Thymus (tissue), 14 donors: Measurements from ENCODE around the gene CACNA1G. TPM values are rescaled to one million over a fixed set of nuclear protein-coding genes. Genes with fewer than 3 reads are reported as not detected.

ENCODE experiments used
- DNase-seq, 9 donors: peaks; one replicate each; pipeline ENCODE4 v3.0.0-alpha.2; 2013; ENCODE audit warnings: low spot score in 9 of 9, low read depth in 6 of 9, missing footprints in 1 of 9
- H3K27ac ChIP-seq, 2 donors: one replicate each; pipeline ENCODE4 v1.5.1; 2013; ENCODE audit warnings: control low read depth in 1 of 2, low read depth in 1 of 2, low read length in 1 of 2, mild to moderate bottlenecking in 1 of 2, moderate library complexity in 1 of 2
- H3K27me3 ChIP-seq, 2 donors: one replicate each; pipeline ENCODE4 v1.5.1; 2013; ENCODE audit warnings: low read length in 1 of 2; ENCODE audit not compliant: control insufficient read depth in 2 of 2, insufficient read depth in 1 of 2
- H3K36me3 ChIP-seq, 2 donors: one replicate each; pipeline ENCODE4 v1.5.1; 2013; ENCODE audit warnings: low read length in 1 of 2, mild to moderate bottlenecking in 1 of 2, moderate library complexity in 1 of 2; ENCODE audit not compliant: control insufficient read depth in 2 of 2, insufficient read depth in 2 of 2
- H3K4me1 ChIP-seq, 2 donors: one replicate each; pipeline ENCODE4 v1.5.1; 2013; ENCODE audit warnings: low read length in 2 of 2; ENCODE audit not compliant: control insufficient read depth in 2 of 2, insufficient read depth in 2 of 2
- H3K4me3 ChIP-seq, 2 donors: one replicate each; pipeline ENCODE4 v1.5.1; 2013; ENCODE audit warnings: low read length in 2 of 2, control low read depth in 1 of 2, mild to moderate bottlenecking in 1 of 2
- H3K9me3 ChIP-seq, 2 donors: one replicate each; pipeline ENCODE4 v1.5.1; 2013; ENCODE audit warnings: low read length in 1 of 2, mild to moderate bottlenecking in 1 of 2; ENCODE audit not compliant: control insufficient read depth in 2 of 2, insufficient read depth in 1 of 2
- WGBS: extraction: QIAGEN DNeasy Blood & Tissue Kit; methylation state at CpG from one replicate; pipeline ENCODE4 v1.1.7; 2013; 5-methylcytosine and 5-hydroxymethylcytosine counted together
- long read RNA-seq, 10 donors: transcript quantifications; one replicate each; lab custom pipeline, GENCODE V29; 2026
- polyA plus RNA-seq: library from polyadenylated mRNA; stranded (reverse); fragments of 200-250 nt; gene quantifications from one replicate; pipeline ENCODE4 v1.2.3, GENCODE V29; 2013
- total RNA-seq: library from RNA; stranded (reverse); fragments of 120-200 nt; gene quantifications from one replicate; pipeline ENCODE4 v1.2.4, GENCODE V29; 2013
- donor health status: healthy.

Gene CACNA1G
- total RNA-seq (0.38 TPM), polyA plus RNA-seq (0.27 TPM)
- long read RNA-seq, donor 1, result 0 reads
- long read RNA-seq, donor 2, result 0 reads
- long read RNA-seq, donor 3, result 0 reads
- long read RNA-seq, donor 4, result 0 reads
- long read RNA-seq, donor 5, result 0 reads
- long read RNA-seq, donor 6, result 0 reads
- long read RNA-seq, donor 7, result 0 reads
- long read RNA-seq, donor 8, result 0 reads
- long read RNA-seq, donor 9, result 0 reads
- long read RNA-seq, donor 10, result 0 reads

DNA sequence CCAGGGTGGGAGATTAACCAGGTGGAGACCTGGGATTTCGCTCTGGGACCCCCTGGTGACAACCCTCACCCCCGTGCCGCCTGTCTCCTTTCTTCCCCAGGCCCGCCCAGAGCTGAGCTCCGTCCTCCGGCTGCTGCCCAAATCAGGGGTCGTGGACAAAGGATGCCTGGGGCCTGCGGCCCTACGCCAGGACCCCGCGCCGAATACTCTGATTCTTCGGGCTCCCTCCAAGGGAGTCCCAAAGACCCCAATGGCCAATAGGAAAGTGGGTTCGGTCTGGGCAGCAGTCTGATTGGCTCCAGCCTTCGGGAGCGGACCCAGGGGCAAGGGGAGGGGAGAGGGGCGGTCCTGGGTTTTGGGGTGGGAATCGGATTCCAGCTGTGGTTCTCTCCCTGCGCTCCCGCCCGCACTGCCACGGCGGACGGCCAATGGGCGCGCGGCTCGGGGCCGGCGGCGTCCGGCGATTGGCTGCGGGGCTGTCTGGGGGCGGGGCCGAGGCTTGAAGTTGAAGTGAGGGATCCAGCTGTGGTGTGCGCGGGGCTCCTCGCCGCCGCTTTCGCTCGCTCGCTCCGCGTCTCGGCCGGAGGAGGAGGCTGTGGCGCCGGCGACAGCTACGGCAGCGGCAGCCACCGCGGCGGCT, at the start of gene CACNA1G:
Gene CACNA1G (plus strand): TSS at position 531 of the 640 bp plus-strand sequence. CDS start 745 bp downstream, outside the sequence.
- peaks cover 5 to 42% of the 10 kb centered on the region in 2 donors for H3K4me1 ChIP-seq
- peak in 8 of 9 donors; percentile 36 to 84 (median 64) for DNase-seq
- H3K9me3 ChIP-seq, result peaks cover 1 to 6% of the 10 kb centered on the region in 2 donors
- H3K27ac ChIP-seq, result no peak within 1 kb of the TSS
- peak within 1 kb of the TSS; percentile 5 to 54 for H3K4me3 ChIP-seq
- no peaks in the 10 kb centered on the region for H3K36me3 ChIP-seq
- 2% methylated on average over 56 of the region's 56 CpGs for WGBS
- peaks cover 83 to 99% of the 10 kb centered on the region in 2 donors for H3K27me3 ChIP-seq

DNA sequence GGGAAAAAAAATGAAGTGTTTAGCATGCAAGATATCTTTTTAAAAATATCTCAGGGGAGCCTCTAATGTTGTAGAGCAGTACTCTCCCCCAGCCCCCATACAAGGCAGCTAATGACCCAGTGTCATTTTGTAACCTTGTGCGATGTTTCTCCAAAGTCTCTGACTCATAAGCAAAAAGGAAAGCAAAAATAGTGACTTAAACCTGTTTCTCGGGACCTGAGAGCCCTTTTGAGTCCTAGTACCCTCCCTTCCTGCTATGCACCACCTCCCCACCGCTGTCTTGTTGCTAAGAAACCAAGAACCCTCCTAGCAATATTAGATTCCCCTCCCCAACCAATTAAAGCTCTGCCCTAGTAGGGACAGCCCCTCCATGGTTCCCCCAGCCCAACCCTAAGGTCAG, 49.5 kb upstream of the CACNA1G start:
- Histone ChIP-seq H3K27me3 (peaks cover 0 to 19% of the 10 kb centered on the region in 2 donors), H3K27ac (peak overlapping the region in 1 of 2 donors; percentile 43), H3K4me3 (no peak overlapping the region), H3K4me1 (peaks cover 8 to 22% of the 10 kb centered on the region in 2 donors), H3K36me3 (no peaks in the 10 kb centered on the region), H3K9me3 (peaks cover 0 to 2% of the 10 kb centered on the region in 2 donors)
- DNase-seq, result peak in 1 of 9 donors; percentile 44
- WGBS, result 69% methylated on average over 3 of the region's 3 CpGs

DNA sequence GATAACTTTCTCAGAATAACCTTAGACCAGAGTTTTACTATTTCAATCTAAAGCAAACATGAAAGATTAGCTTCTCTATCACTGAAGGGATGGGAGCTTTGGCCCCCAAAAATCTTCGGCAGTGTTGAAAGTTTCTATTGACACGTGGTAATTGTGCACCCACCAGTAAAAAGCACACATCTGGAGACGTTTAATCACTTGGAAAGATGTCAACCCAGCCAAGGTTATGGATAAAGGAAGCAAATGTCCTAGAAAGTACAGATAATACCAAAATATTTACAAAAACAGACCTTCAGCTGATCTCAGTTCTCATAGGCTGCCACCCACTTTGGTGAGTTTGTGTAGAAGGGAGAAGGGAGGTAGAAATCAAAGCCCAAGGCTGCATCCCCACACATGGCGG, 47.0 kb upstream of the CACNA1G start:
- no peak for DNase-seq
- 92% methylated on average over 4 of the region's 4 CpGs for WGBS
- H3K27ac ChIP-seq, result no peak overlapping the region

DNA sequence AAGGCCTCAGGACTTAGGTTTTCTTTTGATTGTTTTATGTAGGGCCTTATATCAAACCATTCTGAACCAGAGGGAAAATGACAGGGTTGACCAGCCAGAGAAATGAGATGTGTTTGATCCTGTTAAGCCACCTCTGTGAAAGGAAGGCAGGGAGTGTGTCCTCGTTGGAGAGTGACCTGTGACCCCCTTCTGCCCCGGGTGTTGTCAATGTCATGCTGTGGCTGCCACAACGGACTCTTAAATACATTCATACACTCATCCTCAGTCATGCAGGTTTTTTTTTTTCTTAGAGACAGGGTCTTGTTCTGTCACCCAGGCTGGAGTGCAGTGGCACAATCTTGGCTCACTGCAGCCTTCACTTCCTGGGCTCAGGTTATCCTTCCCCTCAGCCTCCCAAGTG, 46.1 kb upstream of the CACNA1G start:
- H3K27me3 ChIP-seq, result peaks cover 0 to 3% of the 10 kb centered on the region in 2 donors
- no peaks in the 10 kb centered on the region for H3K9me3 ChIP-seq
- no peaks in the 10 kb centered on the region for H3K36me3 ChIP-seq
- H3K27ac ChIP-seq, result no peak overlapping the region
- WGBS, result 97% methylated on average over 3 of the region's 3 CpGs
- no peak for DNase-seq
- peaks cover 0 to 10% of the 10 kb centered on the region in 2 donors for H3K4me1 ChIP-seq
- no peak overlapping the region for H3K4me3 ChIP-seq

More for the DNA sequence above, 47.0 kb upstream of the CACNA1G start:
- Histone ChIP-seq H3K4me3 (no peak overlapping the region), H3K36me3 (no peaks in the 10 kb centered on the region), H3K4me1 (peaks cover 4 to 15% of the 10 kb centered on the region in 2 donors), H3K27me3 (peaks cover 0 to 10% of the 10 kb centered on the region in 2 donors), H3K9me3 (peaks cover 0 to 2% of the 10 kb centered on the region in 2 donors)

DNA sequence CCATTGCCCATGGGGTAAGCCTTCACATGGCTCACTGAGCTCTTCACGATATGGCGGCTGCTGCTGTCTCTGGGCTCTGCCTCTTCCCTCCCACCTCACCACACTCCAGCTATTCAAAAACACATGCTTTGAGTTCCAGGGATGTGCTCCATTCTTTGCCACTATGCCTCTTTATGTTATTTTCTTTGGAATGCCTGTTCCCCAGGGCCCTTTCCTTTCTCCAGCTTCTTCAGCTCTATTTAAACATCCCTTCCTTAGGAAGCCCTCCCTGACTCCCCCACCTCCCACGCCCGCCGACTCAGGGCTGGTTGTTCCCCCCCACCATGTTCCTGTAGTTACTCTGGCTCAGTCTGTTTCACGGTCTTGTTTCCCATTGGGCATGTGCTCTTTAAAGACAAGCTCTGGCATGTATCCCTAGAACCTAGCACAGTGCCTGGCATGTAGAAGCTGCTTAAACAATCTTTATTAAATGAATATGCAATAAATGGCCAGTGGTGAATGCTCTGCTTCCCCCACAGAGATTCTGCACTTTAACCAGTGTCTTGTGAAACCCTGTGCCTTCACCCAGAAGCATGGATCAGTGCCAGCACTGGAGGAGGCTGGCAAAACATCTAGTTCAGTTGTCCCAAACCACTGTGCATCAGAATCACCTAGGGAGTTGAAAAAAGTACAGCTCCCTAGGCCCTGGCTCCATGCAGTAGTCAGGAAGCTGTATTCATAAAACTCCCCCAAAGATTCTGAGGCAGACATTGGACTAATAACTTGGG, 45.4 kb upstream of the CACNA1G start:
- Histone ChIP-seq H3K36me3 (no peaks in the 10 kb centered on the region), H3K4me3 (no peak overlapping the region), H3K4me1 (peaks cover 0 to 15% of the 10 kb centered on the region in 2 donors), H3K27me3 (peaks cover 0 to 3% of the 10 kb centered on the region in 2 donors), H3K27ac (no peak overlapping the region), H3K9me3 (no peaks in the 10 kb centered on the region)
- WGBS, result 93% methylated on average over 6 of the region's 6 CpGs
- DNase-seq, result no peak

DNA sequence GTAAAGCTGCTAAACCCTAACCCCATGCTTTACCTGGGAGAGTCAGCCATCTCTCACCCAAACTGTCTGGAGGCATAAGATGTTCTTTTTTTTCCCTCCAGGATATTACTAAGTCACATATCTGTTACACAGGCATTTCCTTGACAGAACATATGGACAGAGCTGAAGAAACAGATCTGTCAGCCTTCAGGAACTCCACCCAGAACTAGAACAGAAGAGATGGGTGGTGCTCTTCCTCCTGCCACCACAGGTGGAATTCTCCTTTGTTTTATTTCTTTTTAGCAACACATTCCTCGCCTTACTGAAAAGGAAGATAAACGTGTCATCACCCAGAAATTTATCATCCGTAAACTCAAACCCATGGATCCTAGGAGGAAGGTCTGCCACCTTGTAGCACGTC, 43.5 kb upstream of the CACNA1G start:
- Histone ChIP-seq H3K4me1 (peaks cover 0 to 21% of the 10 kb centered on the region in 2 donors), H3K27ac (no peak overlapping the region), H3K9me3 (no peaks in the 10 kb centered on the region), H3K4me3 (no peak overlapping the region), H3K36me3 (no peaks in the 10 kb centered on the region), H3K27me3 (no peaks in the 10 kb centered on the region)
- no peak for DNase-seq
- 95% methylated on average over 4 of the region's 4 CpGs for WGBS

DNA sequence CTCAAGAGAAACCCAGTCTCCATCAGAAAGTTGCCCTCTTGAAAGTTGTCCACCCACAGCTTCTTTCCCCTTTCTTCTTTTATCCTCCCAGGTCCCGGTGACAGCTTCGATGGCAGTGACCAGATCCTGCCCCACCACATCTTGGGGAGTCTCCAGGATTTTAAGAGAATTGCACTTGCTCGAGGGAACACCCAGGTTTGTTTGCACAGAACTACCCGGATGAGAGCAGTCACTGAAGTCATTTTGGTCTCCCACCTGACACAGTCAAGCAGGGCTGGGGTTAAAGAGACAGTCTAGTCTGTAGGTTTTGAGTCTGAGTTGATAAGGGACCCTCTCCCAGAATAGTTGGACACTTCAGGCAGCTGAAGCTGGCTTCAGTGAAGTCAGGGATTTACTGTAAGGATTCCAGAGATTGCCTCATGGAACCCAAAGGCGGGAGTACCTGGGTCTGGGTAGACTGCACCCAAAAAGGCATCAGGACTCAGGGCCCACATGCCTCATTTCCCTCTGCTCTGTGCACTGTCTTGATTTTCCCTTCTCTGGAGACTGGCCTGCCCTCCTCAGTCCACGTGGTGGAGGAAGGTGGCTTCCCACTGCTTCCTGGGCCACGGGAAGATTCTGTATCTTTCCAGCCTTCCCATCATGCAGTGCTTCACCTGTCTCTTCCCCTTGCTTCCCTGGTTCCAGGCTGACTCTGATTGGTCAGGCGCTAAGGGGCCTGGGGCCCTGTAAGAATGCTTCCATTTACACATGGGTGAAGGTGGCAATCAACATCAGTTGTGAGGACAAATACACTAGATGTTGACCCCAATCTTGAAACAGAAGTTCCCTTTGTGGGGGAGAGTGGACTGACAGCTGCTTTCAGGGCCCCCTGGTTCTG, 42.8 kb upstream of the CACNA1G start:
- DNase-seq, result no peak
- 86% methylated on average over 8 of the region's 8 CpGs for WGBS
- Histone ChIP-seq H3K36me3 (no peaks in the 10 kb centered on the region), H3K4me3 (no peak overlapping the region), H3K9me3 (no peaks in the 10 kb centered on the region), H3K27me3 (no peaks in the 10 kb centered on the region), H3K4me1 (peaks cover 0 to 22% of the 10 kb centered on the region in 2 donors), H3K27ac (no peak overlapping the region)

DNA sequence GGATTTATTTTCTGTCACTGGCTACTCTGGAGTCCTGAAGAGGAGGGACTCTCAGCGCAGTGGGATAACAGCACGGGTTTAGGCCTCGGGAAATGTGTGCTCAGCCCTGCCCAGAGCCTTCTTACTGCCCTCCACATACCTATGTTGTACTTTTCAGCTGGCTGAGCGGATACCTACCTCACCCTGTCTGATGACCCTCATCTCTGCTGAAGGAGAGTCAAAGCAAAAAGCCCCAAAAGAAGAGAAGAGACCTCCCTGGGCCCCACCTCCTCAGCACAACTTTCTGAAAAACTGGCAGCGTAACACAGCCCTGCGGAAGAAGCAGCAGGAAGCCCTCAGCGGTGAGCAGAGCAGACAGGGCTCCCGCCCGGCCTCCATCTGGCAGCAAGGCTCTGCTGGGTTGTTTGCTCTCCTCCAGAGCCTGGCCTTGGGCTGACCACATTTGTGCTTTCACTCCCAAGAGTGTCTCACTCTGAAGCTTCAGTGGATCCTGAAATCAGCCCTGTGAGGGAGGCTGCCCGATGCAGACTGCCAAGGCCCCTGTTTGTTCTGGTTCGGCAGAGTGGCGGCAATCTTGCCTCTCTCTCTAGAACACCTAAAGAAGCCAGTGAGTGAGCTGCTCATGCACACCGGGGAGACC, 42.0 kb upstream of the CACNA1G start:
- Histone ChIP-seq H3K27me3 (no peaks in the 10 kb centered on the region), H3K4me3 (no peak overlapping the region), H3K27ac (no peak overlapping the region), H3K9me3 (no peaks in the 10 kb centered on the region), H3K36me3 (no peaks in the 10 kb centered on the region), H3K4me1 (peaks cover 0 to 26% of the 10 kb centered on the region in 2 donors)
- DNase-seq, result peak in 2 of 9 donors; percentile 36 to 42
- WGBS, result 91% methylated on average over 13 of the region's 13 CpGs
